Activated T-cell treated with anti-CD3 and anti-CD28 coated beads, Interleukin-2, amount 50 U/mL, for 4 hours (primary cell): Measurements from ENCODE around the gene TRERF1. TPM values are rescaled to one million over a fixed set of nuclear protein-coding genes. Genes with fewer than 3 reads are reported as not detected.
"Not testable (repeated sequence)": the region's sequence is repeated elsewhere in the genome, so short reads cannot be mapped to it uniquely, and the experiment has no call there.

Source experiments
- ATAC-seq, 2 donors: fragments of 200-7000 bp; cut with Tn5 transposase; one replicate each; pipeline ENCODE4 v1.10.0; 2021
- DNase-seq: peaks from one replicate; pipeline ENCODE4 v3.0.0-alpha.2; 2020
- H3K27me3 Mint-ChIP-seq: one replicate; pipeline ENCODE4 v1.8.0; 2021; ENCODE audit warnings: low read depth, mixed read lengths
- H3K36me3 Mint-ChIP-seq: one replicate; pipeline ENCODE4 v1.8.0; 2022; ENCODE audit warnings: mixed read lengths; ENCODE audit not compliant: insufficient read depth
- H3K4me1 Mint-ChIP-seq: one replicate; pipeline ENCODE4 v1.8.0; 2021; ENCODE audit warnings: low read depth, mixed read lengths
- H3K4me3 Mint-ChIP-seq: one replicate; pipeline ENCODE4 v1.8.0; 2021; ENCODE audit warnings: mild to moderate bottlenecking, moderate library complexity, mixed read lengths
- H3K9me3 Mint-ChIP-seq: one replicate; pipeline ENCODE4 v1.8.0; 2021; ENCODE audit warnings: mixed read lengths
- total RNA-seq, 3 donors: library from RNA; stranded (reverse); gene quantifications; one replicate each; pipeline ENCODE4 v1.2.1, GENCODE V29; 2021

Gene TRERF1
- total RNA-seq, 3 donors from 2014 or later: 8.9 to 9.4 (median 9.0) TPM

- Mint-ChIP-seq H3K27me3 (no peaks in the 10 kb centered on the region), H3K36me3 (peaks cover 33% of the 10 kb centered on the region), H3K4me1 (peaks cover 19% of the 10 kb centered on the region), H3K4me3 (no peak overlapping the region), H3K9me3 (no peaks in the 10 kb centered on the region)
- no peak for ATAC-seq
- DNase-seq: no peak
Observed at GRCh38 chr6:42212442-42212841, 239.3 kb downstream of the TRERF1 start.

DNA sequence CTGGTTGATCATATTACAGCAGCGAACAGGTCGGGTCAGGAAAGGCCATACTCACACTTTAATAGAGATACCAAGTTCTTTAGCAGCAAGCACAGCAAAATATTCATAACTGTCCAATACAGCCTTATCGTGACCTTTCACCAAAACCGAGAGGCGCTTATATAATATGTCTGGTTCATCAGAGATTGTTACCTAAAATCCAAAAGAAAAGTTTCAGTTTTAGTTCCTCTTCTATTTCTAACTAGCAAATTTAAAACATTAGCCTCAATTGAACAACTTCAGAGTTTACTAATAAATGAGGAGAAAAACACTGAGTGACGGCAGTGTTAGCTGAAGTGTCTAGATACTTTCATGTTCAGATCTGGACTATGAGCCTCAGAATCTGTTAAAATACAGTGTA, 240.0 kb downstream of the TRERF1 start:
- Mint-ChIP-seq H3K4me3 (no peak overlapping the region), H3K36me3 (peaks cover 32% of the 10 kb centered on the region), H3K27me3 (no peaks in the 10 kb centered on the region), H3K4me1 (peaks cover 15% of the 10 kb centered on the region), H3K9me3 (no peaks in the 10 kb centered on the region)
- DNase-seq: no peak
- ATAC-seq: no peak

- Mint-ChIP-seq H3K4me1 (peaks cover 7% of the 10 kb centered on the region), H3K36me3 (peaks cover 34% of the 10 kb centered on the region), H3K27me3 (no peaks in the 10 kb centered on the region), H3K4me3 (no peak overlapping the region), H3K9me3 (no peaks in the 10 kb centered on the region)
- ATAC-seq (no peak), DNase-seq (no peak)
Observed at GRCh38 chr6:42210551-42210950, 241.2 kb downstream of the TRERF1 start.

DNA sequence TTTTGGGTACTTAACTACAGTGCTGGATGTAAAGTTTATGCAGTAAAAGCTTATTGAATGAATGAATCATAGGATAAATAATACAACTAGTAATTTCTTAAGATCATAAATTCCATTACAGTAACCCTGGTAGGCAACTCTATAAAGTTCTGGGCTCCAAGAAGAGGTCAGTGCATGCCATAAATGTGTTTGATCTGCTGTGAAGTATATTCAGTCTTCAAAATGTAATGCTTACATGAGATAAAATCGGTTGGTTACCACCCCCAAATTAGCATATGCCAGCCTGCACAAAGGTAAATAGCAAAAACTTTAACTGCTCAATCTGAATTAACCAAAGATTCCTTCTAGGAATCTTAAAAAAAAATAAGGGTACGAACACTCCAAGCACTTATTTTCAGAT, 244.2 kb downstream of the TRERF1 start:
- not testable (repeated sequence) for H3K4me1 Mint-ChIP-seq, ATAC-seq, H3K27me3 Mint-ChIP-seq, H3K4me3 Mint-ChIP-seq, H3K9me3 Mint-ChIP-seq, DNase-seq
- peaks cover 30% of the 10 kb centered on the region for H3K36me3 Mint-ChIP-seq

- Mint-ChIP-seq H3K4me3 (no peak overlapping the region), H3K9me3 (peaks cover 3% of the 10 kb centered on the region), H3K36me3 (peaks cover 30% of the 10 kb centered on the region), H3K4me1 (no peaks in the 10 kb centered on the region), H3K27me3 (no peaks in the 10 kb centered on the region)
- ATAC-seq (no peak), DNase-seq (no peak)
Observed at GRCh38 chr6:42204768-42205282, 246.9 kb downstream of the TRERF1 start.

DNA sequence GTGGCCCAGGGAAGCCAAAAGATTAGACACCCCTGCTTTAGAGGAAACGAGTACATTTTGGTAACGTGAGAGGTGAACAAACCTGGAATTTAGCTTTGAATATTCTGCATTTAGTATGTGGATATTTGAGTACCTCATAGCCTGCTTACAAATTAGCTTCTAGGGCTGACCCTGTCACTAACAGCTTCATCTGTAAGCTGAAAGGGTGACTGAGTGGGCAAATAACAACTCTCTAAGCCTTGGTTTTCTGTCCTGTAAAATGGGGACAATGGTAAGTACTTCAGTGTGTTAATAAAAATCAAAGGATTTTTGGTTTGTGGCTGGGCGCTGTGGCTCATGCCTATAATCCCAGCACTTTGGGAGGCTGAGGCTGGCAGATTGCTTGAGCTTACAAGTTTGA, 248.5 kb downstream of the TRERF1 start:
- H3K36me3 Mint-ChIP-seq: peaks cover 24% of the 10 kb centered on the region
- no peak for DNase-seq

GRCh38 chr6:42202131-42202915, 249.4 kb downstream of the TRERF1 start:
- not testable (repeated sequence) for H3K4me1 Mint-ChIP-seq, H3K9me3 Mint-ChIP-seq, ATAC-seq, H3K27me3 Mint-ChIP-seq, H3K4me3 Mint-ChIP-seq, DNase-seq
- H3K36me3 Mint-ChIP-seq: peaks cover 17% of the 10 kb centered on the region

More for the DNA sequence above, 248.5 kb downstream of the TRERF1 start:
- Mint-ChIP-seq H3K9me3 (peaks cover 5% of the 10 kb centered on the region), H3K4me3 (no peak overlapping the region), H3K4me1 (no peaks in the 10 kb centered on the region), H3K27me3 (no peaks in the 10 kb centered on the region)
- no peak for ATAC-seq

DNA sequence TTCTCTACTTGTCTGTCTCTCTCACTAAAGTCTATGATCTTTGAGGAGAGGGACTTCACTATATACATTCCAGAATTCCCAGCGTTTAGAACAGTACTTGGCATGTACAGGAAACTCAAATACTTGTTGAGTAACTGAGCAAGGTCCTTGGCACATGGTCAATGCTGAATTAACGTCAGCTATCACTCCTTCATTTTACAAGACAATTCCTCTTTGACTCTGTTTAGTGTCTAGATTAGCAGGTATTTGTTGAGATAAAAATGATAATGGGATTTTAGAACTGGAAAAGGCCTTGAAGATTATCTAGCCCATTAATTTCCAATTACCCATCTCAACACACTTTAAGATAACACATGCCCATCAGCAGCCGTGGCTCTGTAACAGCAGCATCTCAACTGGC, 250.3 kb downstream of the TRERF1 start:
- no peak for ATAC-seq
- peaks cover 5% of the 10 kb centered on the region for H3K9me3 Mint-ChIP-seq

GRCh38 chr6:42200035-42200434, 251.7 kb downstream of the TRERF1 start:
- H3K9me3 Mint-ChIP-seq: peaks cover 5% of the 10 kb centered on the region
- no peak for DNase-seq
- no peaks in the 10 kb centered on the region for H3K4me1 Mint-ChIP-seq

More for the DNA sequence above, 250.3 kb downstream of the TRERF1 start:
- Mint-ChIP-seq H3K4me1 (no peaks in the 10 kb centered on the region), H3K27me3 (no peaks in the 10 kb centered on the region), H3K36me3 (peaks cover 17% of the 10 kb centered on the region), H3K4me3 (no peak overlapping the region)
- no peak for DNase-seq

DNA sequence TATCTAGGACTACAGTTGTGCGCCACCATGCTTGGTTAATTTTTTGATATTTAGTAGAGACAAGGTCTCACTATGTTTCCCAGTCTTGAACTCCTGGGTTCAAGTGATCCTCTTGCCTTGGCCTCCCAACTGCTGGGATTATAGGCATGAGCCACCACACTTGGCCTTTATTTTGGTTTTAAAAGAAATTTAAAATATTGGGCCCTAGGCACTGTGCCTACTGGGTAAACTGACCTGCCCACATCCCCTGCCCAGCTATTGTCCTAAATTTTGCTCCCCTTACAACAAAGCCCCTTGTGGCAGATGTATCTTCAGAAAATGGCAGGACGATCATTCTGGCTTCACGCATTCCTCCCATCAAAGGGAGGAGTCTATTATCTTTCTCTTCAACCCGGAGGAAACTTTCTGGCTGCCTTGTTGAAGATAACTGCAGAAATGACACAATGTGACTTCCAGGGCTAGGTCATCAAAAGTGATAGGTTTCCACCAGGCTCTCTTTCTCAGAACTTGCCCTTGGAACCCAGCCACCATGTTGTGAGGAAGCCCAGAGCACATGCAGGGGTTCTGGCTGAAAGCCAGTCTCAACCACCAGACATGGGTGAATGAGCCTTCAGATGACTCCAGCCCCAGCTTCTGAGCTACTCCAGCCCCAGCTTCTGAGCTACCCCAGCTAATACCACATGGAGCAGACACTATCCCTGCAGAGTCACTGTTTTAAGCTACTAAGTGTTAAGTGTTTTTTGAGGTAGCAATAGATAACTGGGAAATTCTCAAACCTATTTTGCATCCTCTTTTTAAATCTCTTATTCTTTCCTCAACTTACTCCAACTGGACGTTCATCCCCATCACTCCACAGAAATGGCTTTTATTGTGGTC, 252.4 kb downstream of the TRERF1 start:
- H3K27me3 Mint-ChIP-seq: no peaks in the 10 kb centered on the region
- H3K4me1 Mint-ChIP-seq: no peaks in the 10 kb centered on the region
- ATAC-seq: no peak
- peaks cover 5% of the 10 kb centered on the region for H3K9me3 Mint-ChIP-seq
- no peak overlapping the region for H3K4me3 Mint-ChIP-seq
- DNase-seq: no peak
- H3K36me3 Mint-ChIP-seq: peaks cover 13% of the 10 kb centered on the region

More at GRCh38 chr6:42200035-42200434, 251.7 kb downstream of the TRERF1 start:
- no peak for ATAC-seq
- H3K36me3 Mint-ChIP-seq: peaks cover 13% of the 10 kb centered on the region
- no peaks in the 10 kb centered on the region for H3K27me3 Mint-ChIP-seq
- no peak overlapping the region for H3K4me3 Mint-ChIP-seq

- peak; percentile 73 to 88 for ATAC-seq
- Mint-ChIP-seq H3K27me3 (no peaks in the 10 kb centered on the region), H3K9me3 (peaks cover 5% of the 10 kb centered on the region), H3K4me1 (no peaks in the 10 kb centered on the region), H3K4me3 (no peak overlapping the region), H3K36me3 (peaks cover 13% of the 10 kb centered on the region)
- DNase-seq: no peak
Observed at GRCh38 chr6:42197555-42198362, 254.0 kb downstream of the TRERF1 start.

DNA sequence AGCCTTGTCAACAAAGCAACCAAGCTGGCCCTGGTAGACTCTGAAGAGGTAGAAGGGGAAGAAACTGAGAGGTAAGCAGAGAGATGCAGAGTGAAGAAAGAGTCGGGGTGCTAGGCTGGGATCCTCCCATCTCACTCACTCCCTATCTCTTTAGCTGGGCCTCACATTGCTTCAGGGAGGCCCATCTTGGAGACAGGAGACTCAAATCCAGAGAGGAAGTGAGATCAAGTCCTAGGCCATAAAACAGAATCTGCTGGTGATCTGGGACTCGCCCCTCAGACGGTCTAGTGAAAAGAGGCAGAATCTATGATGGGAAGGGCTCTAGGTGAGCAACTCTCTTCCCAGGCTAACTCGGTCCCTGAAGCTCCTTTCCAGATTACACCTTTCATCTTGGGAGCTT, 256.3 kb downstream of the TRERF1 start:
- no peak for ATAC-seq
- peaks cover 5% of the 10 kb centered on the region for H3K9me3 Mint-ChIP-seq
- peaks cover 8% of the 10 kb centered on the region for H3K36me3 Mint-ChIP-seq
- no peaks in the 10 kb centered on the region for H3K4me1 Mint-ChIP-seq
- H3K4me3 Mint-ChIP-seq: no peak overlapping the region
- no peak for DNase-seq
- H3K27me3 Mint-ChIP-seq: no peaks in the 10 kb centered on the region

DNA sequence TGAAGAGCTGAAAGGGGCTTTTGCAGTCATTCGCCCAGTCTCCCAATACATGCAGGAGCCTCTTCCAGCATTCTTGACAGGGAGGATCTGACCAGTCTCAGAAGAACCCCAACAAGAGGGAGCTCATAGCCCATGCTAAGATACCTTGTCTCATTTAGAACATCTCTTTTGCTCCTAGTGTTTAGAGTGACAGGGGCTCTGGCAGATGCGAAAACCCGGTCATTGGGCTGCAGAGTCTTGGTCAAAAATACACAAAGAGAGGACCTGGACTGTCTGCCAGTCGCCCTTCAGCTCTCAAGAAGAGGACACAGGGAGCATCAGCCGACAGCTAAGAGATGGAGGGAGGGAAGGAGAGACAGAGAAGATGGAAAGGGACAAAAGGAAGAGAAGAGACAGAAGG, 257.7 kb downstream of the TRERF1 start:
- ATAC-seq (no peak), DNase-seq (no peak)
- no peaks in the 10 kb centered on the region for H3K27me3 Mint-ChIP-seq
- H3K4me3 Mint-ChIP-seq: no peak overlapping the region
- H3K4me1 Mint-ChIP-seq: no peaks in the 10 kb centered on the region
- peaks cover 3% of the 10 kb centered on the region for H3K36me3 Mint-ChIP-seq
- H3K9me3 Mint-ChIP-seq: no peaks in the 10 kb centered on the region

GRCh38 chr6:42193491-42193894, 258.2 kb downstream of the TRERF1 start:
- DNase-seq (no peak), ATAC-seq (no peak)
- Mint-ChIP-seq H3K4me1 (no peaks in the 10 kb centered on the region), H3K27me3 (no peaks in the 10 kb centered on the region), H3K9me3 (no peaks in the 10 kb centered on the region), H3K36me3 (peaks cover 3% of the 10 kb centered on the region), H3K4me3 (no peak overlapping the region)
